HG02623 (cell line): ENCODE results near the gene MFSD6L.
"Not testable (repeated sequence)": the region's sequence is repeated elsewhere in the genome, so short reads cannot be mapped to it uniquely, and the experiment has no call there.

Experiments
- ATAC-seq: cut with Tn5 transposase; IDR thresholded peaks from one replicate; pipeline ENCODE4 v1.9.1; 2021; ENCODE audit warnings: moderate library complexity; ENCODE audit not compliant: unreplicated experiment

MFSD6L gene

DNA sequence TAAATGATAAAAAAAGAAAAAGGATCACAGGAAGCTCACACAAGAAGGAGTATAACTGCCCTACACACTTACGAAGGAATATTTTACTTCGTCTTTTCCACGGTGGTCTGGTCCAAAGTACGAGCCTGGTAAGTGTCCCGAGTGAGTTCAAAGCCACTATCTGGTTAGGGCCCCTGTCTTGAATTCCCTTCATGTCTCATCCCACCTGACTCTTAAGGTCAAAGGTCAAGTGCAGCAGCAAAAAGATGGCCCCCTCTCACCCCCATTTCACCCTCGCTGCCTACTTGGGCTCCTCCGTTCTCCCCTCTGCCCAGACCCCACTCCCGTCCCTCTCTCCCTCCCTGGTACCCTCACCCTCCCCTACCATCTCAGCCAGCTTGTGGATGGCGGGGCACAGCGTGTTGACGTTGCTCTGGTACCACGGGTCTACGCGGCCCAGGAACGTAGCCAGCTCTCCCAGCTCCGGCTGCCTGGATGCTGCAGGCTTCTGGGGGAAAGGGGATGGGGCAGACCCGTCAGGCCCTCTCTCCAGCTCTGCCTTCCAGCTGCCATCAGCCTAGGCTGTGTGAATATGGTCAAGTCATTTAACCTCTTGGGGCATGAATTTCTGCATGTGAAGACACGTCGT lies 27.8 kb upstream of the MFSD6L start:
- ATAC-seq, result no peak

DNA sequence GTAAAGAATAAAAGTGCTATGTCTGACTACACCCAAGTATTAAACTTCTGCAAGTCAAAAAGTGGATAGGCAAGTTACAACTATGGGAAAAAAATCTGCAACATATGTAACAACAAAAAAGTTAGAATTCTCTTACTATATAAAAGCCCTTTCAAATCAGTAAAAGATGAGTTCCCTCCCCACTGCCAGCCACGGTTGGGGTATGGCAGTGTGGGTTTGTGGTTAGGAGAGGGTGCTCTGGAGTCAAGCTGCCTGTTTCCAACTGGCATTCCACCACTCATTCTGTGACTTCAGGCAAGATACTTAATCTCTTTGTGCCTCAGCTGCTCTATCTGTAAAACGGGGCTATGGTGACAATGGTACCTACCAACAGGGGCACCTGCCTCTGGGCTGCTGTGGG lies 26.6 kb upstream of the MFSD6L start:
- ATAC-seq, result no peak

DNA sequence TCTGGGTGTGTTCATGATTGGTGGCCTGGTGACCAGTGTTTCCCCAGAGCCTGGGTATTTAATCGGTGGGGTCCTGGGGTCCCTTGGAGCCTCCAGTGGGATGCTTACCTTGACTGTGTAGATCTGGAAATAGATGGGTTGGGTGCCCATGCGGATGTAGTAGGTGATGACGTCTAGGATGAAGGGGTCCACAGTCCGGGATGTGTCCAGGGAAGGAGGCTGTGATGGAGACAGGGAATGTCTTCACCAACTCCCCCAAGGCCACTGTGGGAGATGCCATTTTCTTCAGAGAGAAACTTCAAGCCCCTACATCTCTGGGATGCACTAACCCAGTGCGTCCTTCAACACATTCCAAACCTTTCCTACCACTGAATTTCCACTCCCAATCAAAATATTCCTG lies 24.1 kb upstream of the MFSD6L start:
- no peak for ATAC-seq

DNA sequence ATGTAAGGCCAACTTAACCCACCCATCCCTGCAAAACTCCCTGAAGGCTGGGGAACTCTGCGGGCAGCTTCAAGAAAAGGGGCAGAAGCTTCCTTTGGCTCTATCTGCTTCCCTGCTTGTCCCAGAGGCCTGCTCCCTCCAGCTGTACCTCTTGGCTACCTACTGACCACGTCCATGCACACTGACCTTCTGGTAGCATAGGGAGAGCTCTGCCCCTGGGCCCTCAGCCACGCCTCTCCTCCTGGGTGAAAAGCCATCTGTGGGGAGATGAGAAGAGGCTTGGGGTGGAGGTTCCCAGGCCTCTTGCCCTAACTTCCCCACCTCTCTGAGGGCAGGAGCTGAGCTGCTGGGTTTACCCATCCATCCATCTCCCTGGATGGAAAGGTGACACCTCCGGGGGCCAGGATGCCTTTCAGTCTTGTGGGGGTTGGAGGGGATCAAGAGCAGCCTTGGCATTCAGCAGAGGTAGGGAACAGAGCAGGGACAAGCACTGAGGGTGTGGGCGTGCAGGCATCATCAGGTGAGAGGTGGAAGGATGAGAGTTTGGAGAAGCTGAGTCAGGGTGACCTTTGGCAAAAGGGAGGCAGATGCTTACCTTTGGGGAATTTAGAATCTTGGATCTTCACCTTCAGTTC lies 23.4 kb upstream of the MFSD6L start:
- ATAC-seq, result no peak

DNA sequence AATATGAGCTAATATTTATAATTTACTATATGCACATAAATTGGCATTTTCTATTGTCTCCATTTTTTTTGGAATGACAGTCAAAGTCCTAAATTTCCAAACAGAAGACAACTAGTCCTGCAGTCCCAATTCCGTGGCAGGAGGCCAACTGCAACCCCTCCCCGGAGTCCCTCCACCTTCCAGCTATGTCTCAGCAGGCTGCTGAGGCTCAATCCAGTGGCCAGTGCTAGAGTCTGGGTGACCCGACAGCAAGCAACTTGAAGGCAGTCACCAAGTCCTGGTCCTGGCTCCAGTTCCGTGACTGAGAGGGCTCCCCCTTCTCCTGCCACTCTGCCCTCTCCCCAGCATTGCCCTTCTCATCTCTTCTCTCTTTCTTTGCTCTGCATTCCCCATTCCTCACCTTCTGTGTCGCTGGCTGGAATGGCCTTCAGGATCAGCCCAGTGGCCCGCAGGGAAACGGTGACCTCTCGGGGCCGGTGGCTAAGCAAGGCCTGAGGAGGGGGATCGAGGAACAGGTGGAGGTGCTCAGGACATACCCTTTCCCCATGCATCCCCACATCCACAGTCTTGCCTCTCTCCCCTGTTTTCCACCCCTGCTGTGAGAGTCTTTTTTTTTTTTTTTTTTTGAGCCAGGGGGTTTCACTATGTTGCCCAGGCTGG lies 22.4 kb upstream of the MFSD6L start:
- no peak for ATAC-seq

DNA sequence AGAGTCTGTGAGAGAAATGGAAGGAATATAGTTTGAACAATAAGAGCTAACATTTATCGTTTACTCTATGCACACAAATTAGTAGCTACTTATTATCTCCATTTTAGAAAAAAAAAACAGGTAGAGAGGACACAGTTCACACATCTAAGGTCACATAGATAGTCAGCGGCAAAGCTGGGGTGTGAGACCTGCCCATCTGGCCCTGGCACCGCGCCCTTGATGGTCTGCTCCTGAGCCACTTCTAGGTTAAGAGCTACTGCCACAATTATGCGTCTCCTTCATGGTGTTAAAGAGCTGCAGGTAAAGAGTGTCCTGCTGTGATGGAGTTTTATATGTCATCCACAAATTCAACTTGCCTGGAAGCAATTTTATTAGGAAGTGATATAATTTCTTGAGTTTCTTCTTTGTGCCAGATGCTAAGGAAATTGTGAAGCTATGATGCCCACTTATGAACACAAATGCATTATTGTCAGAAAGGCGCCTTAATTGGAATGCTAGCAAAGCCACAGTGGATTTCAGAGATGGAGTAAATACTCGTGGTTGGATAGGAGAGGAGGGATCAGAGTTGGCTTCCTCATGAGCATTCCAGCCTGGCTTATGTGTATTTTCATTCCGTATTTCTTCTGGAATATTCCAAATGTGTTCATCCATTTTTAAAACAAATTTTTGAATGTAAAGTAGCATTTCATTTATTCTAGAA lies 21.3 kb upstream of the MFSD6L start:
- ATAC-seq, result no peak

DNA sequence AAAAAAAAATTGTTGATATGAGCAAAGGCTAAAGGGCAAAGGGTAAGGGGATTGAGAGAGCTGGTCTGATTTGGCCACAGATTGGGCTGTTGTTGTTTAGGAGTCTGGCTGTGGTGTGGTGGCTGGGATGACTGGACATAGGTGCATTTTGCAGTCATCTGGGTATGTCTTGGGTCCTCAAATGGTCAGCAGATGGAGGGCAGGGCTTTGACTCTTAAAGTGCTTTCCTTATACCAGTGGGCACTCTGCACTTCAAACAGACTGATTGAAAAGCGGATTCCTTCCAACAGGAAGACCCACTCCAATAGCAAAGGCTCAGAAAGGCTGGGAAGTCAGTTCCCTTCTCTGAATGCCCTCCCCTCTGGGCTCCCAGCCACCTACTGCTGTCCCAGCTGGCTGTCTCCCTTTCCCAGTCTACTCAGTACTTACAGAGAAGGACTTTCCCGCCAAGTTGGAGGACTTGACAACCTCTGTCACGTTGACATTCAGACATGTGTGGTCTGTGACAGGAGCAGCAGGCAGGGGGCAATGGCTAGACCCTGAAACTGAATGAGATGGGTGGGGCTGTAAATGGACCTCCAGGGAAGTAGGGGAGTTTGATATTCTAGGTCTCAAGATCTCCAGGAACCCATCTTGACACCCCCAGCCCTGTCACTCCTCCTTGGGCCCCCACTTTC lies 19.6 kb upstream of the MFSD6L start:
- no peak for ATAC-seq

DNA sequence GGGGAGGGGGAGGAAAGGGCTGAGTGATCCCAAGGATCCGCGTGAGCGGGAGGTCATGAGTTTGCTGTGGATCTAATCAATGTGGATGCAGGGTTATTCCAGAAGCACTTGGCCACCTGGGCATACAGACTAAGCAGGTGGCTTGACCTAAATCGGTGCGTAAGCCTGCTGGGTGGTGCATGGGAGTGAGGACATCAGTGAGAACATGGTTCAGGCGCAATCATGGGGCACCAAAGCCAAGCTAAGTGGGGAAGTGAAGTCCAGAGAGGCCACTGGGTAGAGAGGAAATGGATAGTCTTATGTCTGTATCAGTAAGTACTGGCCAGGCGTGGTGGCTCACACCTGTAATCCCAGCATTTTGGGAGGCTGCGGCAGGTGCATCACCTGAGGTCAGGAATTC lies 18.9 kb upstream of the MFSD6L start:
- no peak for ATAC-seq

DNA sequence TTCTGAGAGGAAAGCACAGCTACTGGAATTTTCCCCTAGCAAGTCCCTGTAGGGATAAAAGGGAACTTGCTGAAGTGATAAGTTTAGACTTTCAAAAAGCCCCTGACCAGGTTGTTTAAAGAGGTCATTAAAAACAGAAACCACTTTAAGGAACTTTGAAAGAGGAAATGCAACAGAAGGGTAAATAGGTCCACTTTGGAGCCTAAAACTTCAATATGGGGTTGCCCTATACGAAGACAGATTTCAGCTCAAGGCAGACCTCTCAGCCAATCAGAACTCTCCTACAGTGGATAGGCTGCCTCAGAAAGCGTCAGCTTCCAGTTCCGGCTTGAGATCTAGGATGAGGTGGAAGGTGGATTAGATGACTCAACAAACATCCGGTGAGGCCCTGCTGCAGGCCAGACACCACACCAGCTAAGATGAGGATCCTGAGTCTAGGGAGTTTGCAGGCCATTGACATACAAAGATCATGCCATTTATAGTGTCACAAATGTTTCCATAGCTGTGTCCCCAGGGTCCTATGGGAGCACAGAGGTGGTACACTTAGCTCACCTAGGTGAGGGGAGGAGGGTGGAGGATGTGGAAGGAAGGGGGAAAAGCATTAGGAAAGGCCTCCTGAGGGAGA lies 7.9 kb upstream of the MFSD6L start:
- ATAC-seq, result peak; percentile 85

DNA sequence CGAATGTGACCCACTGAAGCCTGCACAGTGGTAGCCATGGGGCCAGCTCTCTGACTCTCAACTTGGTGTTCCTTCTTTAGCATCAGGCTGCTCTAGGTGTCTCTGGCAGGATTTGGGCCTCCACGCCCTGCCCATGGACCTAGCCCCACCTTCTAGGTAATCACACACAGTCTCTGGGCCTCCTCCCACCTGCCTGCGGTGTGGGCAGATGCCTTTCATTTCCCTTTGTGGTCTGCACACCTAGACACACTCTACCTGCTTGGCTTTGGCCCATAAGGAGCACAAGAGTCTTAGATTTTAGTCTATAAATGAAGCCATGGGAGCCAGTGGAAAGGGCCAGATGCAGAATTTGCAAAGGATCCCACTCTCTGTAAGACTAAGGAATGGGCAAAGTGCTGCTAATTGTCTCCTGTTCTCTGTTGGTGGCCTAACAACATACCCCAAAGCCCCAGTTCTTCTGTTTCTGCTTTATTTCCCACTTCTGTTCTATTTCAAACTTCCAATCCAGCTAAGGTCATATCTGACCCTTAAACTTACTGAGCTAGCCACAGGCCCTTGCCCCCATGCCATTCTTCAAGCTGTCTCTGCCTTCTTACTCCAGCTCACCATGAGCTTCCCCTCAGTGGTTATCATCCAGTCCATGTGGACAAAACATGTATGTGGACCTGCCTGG lies 7.2 kb upstream of the MFSD6L start:
- no peak for ATAC-seq

DNA sequence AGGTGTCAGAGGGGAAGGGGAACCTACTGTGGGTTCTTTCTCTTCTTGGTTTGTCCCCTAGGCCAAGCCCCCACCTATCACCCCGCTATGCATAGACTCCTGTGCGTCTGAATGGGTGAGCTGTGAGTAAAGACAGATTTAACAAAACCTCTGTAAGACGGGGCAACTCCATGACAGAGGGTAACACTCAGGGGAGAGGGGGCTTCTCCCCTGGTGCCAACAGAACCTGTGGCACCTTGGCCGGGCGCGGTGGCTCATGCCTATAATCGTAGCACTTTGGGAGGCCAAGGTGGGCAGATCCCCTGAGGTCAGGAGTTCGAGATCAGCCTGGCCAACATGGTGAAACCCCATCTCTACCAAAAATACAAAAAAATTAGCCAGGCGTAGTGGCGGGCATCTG lies 6.2 kb upstream of the MFSD6L start:
- not testable (repeated sequence) for ATAC-seq

DNA sequence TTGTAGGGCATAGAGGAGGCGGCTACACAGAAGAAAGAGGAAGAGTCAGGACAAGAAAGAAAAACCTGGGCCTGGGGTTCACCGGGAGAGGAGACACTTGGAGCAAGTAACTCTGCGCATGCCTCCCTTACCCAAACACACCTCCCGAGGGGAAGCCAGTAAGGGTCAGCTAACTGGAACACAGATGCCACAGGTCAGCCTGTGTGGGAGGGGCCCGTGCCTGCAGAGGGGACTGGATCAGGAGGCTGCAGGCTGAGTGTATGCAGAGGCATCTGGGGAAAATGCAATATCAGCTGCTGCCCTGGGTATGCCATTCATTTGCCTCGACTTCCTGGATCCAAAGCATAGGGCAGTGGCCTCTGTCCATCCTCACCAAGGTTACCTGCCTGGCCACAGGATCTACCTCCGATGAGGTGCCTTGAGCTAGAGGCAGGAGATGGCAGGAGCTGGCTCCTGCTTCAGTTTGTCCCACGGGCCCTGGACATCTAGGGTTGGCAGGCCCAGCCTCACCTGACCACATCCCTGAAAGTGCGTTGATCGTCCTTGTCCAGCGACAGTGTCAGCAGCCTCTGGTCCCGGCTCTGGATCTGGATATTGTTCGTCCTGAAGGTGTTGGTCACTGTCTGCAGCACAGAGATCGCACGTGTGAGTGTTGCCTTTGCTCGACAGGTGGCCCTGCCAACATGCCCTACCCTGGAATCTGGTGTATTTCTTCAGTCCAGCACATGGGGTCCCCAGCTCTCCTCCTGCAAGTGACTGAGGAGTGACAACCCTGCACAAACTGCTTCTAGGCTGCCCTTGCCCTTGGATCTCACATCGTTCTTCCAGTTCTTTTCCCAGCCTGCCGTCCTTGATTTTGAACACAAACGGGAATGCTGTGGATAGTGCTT lies 4.6 kb upstream of the MFSD6L start:
- ATAC-seq, result no peak

DNA sequence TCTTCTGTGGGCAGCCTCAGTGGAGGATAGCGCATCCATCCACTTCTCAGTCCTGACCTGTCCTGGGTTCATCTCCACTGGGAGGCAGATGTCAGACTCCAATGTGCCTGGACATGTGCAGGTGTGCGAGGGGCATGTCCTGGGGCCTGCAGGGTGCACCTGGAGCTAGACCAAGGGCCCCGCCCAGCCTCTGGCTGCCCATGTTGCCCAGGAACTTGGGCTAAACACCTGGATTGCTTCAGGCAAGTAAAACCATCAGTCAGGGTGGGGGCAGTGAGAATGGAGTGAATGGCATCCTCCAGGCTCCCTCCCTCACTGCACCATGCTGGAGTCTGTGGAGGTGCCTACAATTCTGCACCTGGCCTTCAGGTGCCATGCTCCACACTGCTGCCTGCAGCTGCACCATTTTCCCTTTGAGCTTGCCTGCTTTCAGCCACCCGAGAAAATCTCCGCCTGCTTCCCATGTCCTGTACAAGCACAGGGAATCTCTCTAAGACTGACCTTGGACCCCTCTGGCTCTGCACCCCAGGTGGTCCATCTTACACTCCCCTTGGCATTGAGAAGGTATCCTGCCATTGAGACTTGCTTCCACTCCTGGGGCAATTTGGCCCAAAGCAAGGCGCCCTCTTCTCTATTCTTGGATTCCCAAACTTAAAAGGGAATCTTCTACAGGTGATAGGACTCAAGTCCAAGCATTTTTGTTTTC lies 2.1 kb upstream of the MFSD6L start:
- ATAC-seq, result no peak

DNA sequence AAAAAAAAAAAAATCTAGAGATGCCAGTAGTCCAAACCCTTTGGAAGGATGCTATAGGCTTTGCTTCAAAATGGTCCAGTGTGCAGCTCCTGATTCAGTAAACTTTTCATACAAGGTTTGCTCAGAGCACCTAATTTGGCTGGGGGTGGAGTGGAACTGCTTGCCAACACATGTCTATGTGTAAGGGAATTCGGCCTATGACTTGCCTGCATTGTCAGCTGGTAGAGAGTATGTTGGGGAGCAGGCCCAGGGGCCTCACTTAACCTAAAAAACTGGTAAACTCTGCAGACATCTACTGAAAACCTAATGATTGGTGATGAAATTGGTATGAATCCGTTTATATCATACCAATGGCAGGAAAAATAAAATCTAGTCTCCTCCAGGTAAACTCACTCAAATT lies 1.5 kb upstream of the MFSD6L start:
- no peak for ATAC-seq

DNA sequence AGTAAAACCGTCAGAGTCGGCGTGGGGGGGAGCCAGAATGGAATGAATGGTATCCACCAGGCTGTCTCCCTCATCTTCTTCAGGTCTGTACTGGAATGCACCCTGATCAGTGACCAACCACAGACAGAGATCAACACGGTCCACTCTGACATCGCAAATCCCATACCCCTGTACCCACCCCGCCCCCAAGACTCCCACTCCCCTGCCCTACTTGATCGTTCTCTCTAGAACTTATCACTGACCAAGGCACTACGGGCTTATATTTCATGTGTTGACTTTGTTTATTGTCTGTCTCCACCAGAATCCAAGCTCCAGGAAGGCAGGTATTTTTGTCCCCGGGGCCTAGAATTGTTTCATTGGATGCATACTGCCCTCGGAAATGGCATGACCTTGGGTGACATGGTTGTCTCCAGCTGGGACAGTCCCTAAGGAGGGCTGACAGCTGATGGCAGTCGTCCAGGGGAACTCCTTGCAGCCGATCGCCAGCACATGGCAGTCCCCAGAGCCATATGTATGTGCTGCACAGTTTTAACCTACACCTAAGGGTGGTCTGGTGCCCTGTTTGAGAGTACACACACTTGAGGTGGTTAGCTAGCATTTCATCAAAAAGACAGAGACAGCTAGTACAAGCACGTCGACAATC lies 526 bp upstream of the MFSD6L start:
- no peak for ATAC-seq

DNA sequence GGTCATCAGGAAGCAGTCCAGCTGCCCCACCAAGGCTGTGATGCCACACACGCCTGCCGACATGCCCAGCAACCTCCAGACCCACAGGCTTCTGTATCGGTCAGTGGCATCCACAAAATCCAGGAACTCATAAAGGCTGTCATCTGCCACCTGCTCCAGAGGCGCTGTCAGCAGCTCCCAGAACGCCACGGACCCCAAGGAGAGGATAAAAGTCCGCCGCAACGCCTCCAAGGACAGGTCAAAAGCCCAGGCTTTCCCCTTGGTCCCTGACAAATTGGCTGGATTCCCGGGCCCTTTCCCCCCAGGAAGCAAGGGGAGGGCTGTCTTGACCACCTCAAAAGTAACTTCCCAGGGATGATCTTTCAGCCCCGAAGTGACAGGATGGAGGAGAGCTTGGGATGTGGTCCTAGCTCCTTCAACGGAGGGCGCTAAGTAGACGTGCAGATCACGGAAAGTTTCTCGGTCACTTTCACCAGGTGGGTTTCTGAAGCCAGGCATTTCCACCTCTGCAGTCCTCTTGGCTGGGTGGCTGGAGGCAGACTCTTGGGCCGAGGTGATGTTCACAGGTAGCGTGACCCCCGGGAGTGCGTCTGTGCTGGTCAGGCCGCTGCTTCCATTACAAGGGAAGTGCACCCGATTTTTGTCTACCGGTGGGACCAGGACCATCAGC lies 854 bp downstream of the MFSD6L start:
- no peak for ATAC-seq

DNA sequence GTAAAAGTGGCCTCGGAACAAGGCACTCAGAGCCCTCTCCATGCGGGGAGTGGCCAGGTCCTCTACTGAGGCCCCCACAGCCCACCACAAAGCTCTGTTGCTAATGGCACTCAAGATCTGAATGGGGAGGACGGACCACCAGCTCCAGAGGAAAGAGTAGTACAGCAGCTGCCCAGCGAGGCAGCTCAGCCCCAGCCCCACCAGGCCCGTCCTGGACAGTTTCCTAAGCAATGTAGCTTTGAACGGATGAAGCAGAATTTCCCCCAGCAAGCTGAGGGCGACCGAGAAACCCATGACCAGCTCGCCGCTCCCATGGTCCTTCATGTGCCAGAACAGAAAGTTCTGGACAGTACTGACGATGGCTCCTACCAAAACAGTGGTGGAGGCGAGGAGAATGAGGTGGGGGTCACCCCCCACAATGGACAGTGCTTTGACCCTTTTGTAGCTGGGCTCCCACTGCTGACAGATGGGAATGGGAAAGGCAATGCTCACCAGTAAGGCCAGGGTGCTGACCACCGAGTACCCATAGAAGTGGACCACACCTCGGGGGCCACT lies 1.5 kb downstream of the MFSD6L start:
- ATAC-seq, result no peak
